BE2C (cell line): ENCODE data around the gene TMBIM4.

Experiments used
- DNase-seq: peaks from one replicate; pipeline ENCODE4 v3.0.0-alpha.2; 2020
- H3K27me3 ChIP-seq: fragments of 250-450 bp; sonication (Bioruptor Pico); 2 replicates; pipeline ENCODE4 v1.5.1; 2020; ENCODE audit warnings: mild to moderate bottlenecking
- H3K36me3 ChIP-seq: fragments of 250-450 bp; sonication (Bioruptor Pico); 2 replicates; pipeline ENCODE4 v1.5.1; 2020; ENCODE audit warnings: mild to moderate bottlenecking
- H3K4me1 ChIP-seq: fragments of 250-450 bp; sonication (Bioruptor Pico); 2 replicates; pipeline ENCODE4 v1.5.1; 2020
- H3K4me3 ChIP-seq: 2 replicates; pipeline ENCODE4 v1.5.1; 2011; ENCODE audit warnings: low read depth, low read length
- H3K9me3 ChIP-seq: fragments of 250-450 bp; sonication (Bioruptor Pico); 2 replicates; pipeline ENCODE4 v1.5.1; 2020
- TF ChIP-seq, protein P1 (sequence below): IDR thresholded peaks from 2 replicates; pipeline ENCODE4 v1.5.1; 2012; ENCODE audit warnings: mild to moderate bottlenecking, low read depth, low read length

TMBIM4 gene

DNA sequence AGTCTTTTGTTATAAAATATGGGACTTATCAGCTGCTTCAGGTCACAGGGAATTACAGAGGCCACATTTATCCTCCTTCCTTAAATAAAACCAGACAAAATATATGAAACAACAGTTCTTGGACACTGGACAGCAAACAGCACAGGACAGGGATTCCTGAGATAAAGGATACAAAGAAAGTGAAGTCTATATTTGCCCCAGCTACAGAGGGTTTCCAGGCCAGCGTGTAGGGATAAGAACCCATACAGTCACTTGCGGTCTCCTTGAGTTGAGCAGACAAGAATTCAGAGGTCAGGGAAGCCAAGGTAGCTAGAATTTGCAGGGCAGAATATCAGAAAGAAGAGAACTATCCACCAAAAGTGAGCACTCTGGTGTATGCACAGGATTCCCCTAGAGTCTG lies 30.5 kb downstream of the TMBIM4 start:
- no peaks in the 10 kb centered on the region for H3K4me1 ChIP-seq
- H3K4me3 ChIP-seq = no peak overlapping the region
- H3K9me3 ChIP-seq = no peaks in the 10 kb centered on the region; the same call in 1 of the 2 replicates
- TF ChIP-seq, protein P1, sequence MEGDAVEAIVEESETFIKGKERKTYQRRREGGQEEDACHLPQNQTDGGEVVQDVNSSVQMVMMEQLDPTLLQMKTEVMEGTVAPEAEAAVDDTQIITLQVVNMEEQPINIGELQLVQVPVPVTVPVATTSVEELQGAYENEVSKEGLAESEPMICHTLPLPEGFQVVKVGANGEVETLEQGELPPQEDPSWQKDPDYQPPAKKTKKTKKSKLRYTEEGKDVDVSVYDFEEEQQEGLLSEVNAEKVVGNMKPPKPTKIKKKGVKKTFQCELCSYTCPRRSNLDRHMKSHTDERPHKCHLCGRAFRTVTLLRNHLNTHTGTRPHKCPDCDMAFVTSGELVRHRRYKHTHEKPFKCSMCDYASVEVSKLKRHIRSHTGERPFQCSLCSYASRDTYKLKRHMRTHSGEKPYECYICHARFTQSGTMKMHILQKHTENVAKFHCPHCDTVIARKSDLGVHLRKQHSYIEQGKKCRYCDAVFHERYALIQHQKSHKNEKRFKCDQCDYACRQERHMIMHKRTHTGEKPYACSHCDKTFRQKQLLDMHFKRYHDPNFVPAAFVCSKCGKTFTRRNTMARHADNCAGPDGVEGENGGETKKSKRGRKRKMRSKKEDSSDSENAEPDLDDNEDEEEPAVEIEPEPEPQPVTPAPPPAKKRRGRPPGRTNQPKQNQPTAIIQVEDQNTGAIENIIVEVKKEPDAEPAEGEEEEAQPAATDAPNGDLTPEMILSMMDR = no peak
- H3K36me3 ChIP-seq = no peaks in the 10 kb centered on the region; the same call in 1 of the 2 replicates
- no peaks in the 10 kb centered on the region for H3K27me3 ChIP-seq
- DNase-seq = no peak

DNA sequence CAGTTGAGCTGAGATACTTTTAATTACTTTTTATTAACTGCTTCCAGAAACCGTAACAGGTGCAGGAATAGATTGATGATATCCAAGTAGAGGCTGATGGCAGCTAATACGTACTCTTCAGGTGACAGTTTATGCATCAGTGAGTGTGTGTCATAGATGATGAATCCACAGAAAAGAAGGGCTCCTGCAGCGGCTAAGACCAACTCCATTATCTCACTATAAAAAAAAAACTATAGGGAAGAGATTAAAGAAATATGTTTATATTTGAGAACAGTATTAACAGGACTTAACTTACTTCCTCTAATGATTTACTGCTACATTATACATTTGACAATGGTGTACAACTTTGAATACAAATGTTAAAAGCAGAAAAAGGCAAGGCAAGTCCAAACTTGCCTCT lies 31.9 kb downstream of the TMBIM4 start:
- H3K27me3 ChIP-seq = no peaks in the 10 kb centered on the region
- TF ChIP-seq, protein P1 = no peak
- no peak overlapping the region for H3K4me3 ChIP-seq
- DNase-seq = no peak
- H3K9me3 ChIP-seq = no peaks in the 10 kb centered on the region; the same call in 1 of the 2 replicates
- H3K4me1 ChIP-seq = no peaks in the 10 kb centered on the region
- no peaks in the 10 kb centered on the region; the same call in none of the 2 replicates for H3K36me3 ChIP-seq

DNA sequence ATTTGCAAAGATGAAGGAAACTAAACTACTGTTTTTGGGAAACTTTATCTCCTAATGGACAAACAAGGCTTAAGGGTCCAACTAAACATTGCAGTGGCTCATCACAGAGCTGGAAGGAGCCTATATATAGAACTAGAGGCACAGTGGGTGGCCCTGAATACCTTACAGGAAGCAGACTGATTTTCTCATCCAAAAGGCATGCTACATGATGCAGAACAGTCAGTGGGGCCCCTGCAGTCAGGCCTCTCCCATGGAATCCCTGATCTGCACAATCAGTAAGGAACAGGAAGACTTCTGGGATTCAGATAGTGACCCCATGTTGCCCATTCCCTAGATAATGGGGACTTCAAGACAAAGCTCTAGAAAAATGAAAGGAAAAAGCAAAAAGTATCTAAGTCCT lies 37.4 kb downstream of the TMBIM4 start:
- DNase-seq = no peak
- H3K4me3 ChIP-seq = no peak overlapping the region
- H3K36me3 ChIP-seq = peaks cover 8% of the 10 kb centered on the region
- TF ChIP-seq, protein P1 = no peak
- H3K4me1 ChIP-seq = no peaks in the 10 kb centered on the region; the same call in 1 of the 2 replicates
- H3K27me3 ChIP-seq = no peaks in the 10 kb centered on the region
- no peaks in the 10 kb centered on the region for H3K9me3 ChIP-seq

DNA sequence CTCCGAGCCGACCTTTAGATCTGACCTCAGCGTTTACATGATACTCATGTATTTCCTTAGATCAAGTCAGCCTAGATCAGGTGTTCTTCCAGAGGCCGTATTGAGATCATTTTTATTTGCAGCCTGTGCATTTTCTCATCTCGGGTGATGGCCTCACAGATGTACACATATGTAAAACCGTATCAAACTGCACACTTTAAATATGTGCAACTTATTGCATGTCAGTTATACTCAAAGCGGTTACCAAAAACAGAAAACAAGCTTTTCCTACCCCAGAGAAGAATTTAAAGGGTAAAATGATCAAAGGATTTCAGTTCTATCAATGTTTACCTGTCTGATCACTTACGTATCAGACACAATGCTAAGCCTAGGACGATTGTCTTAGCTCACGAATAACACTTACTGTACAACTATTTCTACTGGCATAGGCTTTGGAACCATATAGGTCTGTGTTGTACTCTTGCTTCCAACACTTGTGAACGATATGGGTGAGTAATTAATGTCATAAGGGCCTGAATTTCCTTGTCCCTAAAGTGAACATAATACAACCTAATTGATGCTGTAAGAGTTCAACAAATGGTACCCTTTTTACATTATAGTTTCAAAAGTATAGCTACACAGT lies 38.6 kb downstream of the TMBIM4 start:
- no peaks in the 10 kb centered on the region for H3K27me3 ChIP-seq
- H3K9me3 ChIP-seq = no peaks in the 10 kb centered on the region
- TF ChIP-seq, protein P1 = no peak
- H3K4me3 ChIP-seq = peak overlapping the region; percentile 82
- H3K4me1 ChIP-seq = no peaks in the 10 kb centered on the region; the same call in 1 of the 2 replicates
- DNase-seq = no peak
- H3K36me3 ChIP-seq = peaks cover 16% of the 10 kb centered on the region

DNA sequence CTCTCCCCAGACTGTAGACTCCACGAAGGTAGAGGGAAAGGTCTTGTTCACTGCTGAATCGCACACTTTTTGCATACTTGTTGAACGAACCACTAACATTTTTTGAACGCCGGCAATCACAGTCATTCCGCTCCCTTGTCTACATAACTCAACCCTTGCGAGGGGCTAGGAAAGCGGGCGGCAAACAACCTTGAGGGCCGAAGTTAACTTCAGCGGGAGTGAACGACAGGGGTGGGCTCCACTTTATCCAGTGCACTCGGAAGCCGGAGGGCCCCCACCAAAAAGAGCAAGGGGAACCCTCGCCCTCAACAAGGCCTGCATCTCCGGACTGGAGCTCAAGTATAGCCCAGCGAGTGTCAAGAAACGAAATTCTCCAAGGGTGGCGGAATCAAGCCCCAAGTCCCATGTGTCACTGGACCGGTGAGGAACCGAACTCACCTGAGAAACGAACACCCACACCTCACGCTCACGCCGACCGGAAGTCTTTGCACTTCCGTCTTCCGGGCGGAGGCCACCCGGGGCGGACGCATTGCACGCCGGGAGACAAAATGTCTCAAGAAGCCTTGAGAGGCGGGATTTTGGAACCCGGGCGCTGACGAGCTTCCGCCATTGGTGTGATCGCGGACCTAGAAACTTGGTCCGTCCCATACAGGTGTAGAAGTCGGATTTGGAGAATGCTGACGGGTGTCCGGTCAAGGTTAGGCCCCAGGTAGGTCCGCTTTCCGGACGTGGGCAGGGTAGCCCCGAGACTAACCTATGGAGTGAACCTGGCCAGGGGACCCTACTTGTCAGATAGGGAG lies 39.3 kb downstream of the TMBIM4 start, which contains the start of gene LLPH:
TSS of gene LLPH (minus strand) at position 484 of the 800 bp plus-strand sequence. CDS start 1,644 bp downstream, outside the sequence.
- H3K36me3 ChIP-seq = peaks cover 16% of the 10 kb centered on the region
- no peaks in the 10 kb centered on the region; the same call in 1 of the 2 replicates for H3K4me1 ChIP-seq
- peak within 1 kb of the TSS; percentile 82 for H3K4me3 ChIP-seq
- no peaks in the 10 kb centered on the region for H3K9me3 ChIP-seq
- H3K27me3 ChIP-seq = no peaks in the 10 kb centered on the region
- TF ChIP-seq, protein P1 = no peak
- peak; percentile 84 for DNase-seq

DNA sequence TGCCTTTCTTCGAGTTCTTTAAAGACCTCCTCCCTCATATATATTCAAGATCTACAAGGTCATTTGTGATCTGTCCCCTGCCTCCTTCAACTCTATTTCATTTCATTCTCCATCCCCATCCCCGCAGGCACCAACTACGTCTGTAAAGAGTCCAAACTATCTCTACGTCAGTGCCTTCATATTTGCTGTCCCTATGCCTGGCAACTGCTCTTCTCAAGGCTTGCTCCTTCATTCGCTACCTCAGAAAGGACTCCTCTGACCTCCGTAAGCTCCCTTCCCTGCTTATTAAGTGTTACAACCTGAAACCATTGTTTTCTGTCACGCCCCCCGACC lies 39.9 kb downstream of the TMBIM4 start:
- no peak for DNase-seq
- no peaks in the 10 kb centered on the region for H3K27me3 ChIP-seq
- H3K9me3 ChIP-seq = no peaks in the 10 kb centered on the region
- TF ChIP-seq, protein P1 = no peak
- peaks cover 16% of the 10 kb centered on the region for H3K36me3 ChIP-seq
- H3K4me1 ChIP-seq = no peaks in the 10 kb centered on the region; the same call in 1 of the 2 replicates
- H3K4me3 ChIP-seq = peak overlapping the region; percentile 82
